NK-92 treated with Interleukin-12 subunit alpha and Interleukin-12 subunit beta, amount 100 ng/mL, for 24 hours (cell line): ENCODE data around the gene MRLN.

Experiments used
- DNase-seq: peaks from one replicate; lab custom pipeline; 2025; lab: John Stamatoyannopoulos, UW

MRLN gene

DNA sequence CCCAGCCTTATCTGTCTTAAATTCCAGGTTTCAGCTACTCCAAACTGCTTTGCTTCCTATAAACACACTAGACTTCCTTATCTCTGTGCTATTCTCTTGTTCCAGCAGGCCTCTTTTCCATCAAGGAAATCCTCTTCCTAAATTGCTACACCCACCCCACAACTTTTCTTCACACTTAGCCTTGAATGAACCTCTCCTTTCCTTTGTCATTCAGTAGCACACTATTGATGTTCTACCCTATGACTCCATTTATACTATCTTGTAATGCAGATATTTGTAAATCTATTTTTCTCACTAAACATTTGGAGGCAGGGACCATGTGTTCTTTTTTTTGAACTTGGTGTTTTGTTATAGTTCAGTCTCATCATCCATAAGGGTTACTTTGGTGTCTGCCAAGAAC, 47.3 kb downstream of the MRLN start:
- no peak for DNase-seq

DNA sequence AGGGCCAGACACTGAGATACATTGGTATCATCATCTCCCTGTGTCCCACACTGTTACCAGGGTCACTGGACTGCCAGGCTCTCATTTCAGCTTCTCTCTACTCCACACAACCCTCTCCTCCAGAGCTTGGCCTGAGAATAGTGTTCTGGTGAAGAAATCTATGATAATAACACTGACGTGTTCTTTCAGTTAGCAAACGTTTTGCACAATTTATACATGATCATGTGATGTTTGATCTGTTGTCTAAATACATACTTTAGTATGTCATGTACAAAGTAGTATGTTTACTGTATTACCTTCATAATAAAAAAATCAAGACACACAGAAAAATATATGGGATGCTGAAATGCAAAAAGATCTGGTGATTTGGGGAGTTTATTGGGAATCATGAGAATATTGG, 48.6 kb downstream of the MRLN start:
- DNase-seq: no peak

DNA sequence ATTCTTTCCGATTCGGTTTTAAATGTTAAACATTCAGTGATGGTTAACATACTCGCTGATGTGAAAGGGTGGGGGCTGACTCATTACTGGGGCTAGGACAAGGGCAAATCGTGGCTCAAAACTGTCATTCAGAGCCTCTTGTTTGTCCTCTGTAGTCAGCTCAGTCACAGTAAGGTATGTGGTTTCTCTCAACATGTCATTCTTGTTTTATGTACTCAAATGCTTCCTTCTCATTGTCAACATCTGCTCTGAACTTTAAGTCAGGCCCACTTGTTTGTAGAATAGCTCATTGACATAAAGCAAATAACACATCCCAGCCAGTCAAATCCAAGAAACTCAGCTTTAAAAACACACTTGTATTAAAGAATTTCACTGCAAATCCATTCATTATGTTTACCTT, 50.9 kb downstream of the MRLN start:
- no peak for DNase-seq

DNA sequence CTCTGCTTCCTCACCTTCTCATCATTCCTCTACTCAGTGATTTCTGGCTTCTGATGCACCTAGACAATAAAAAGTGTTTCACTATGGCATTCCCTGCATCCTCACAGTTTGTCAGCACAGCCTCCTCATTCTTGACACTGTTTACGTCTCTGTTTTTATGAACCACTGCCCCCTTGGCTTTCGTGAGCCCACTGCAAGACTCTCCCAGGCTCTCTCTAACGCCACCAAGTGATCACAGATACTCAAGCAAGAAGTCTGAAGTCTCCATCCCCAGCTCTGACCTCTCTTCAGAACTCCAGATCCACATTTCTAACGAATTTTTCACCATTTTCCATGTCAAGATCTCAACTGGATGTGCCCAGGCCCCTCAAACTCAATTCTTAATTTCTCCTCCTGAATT, 52.5 kb downstream of the MRLN start:
- DNase-seq: no peak

DNA sequence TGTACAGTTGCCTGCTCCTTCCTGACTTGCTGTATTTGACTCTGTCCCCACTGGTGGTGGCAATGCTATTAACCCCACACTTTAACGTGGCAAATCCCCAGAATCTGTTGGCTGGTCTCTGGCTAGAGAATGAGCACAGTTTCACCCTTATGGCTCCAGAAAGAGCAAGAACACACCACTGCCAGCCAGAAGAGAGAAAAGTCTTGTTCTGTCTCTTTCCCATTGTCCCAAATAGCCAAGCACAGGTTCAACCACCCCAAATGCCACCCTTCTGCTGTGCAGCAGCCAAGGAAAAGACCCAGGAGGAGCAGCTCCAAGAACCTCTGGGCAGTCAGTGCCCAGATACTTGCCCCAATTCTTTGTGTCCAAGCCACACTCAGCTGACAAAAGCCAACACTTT, 54.9 kb downstream of the MRLN start:
- no peak for DNase-seq

DNA sequence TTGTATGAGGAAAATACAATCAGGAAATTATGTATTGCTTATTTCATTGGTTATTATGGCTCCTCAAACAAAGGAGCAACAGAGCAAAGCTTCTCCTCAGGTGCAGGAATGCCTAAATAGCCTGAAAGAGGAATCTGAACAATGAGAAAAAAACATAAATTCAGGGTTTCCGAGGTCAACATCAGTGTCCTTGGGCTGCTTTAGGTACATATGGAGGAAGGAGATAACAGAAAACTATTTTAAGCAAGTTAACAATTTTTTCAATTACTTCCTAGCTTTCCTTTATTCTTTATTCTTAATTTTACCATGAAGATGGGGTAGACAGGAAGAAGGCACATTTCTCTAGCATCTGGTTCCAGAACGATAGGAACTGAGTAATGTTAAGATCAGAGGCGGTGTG, 57.6 kb downstream of the MRLN start:
- DNase-seq: no peak

DNA sequence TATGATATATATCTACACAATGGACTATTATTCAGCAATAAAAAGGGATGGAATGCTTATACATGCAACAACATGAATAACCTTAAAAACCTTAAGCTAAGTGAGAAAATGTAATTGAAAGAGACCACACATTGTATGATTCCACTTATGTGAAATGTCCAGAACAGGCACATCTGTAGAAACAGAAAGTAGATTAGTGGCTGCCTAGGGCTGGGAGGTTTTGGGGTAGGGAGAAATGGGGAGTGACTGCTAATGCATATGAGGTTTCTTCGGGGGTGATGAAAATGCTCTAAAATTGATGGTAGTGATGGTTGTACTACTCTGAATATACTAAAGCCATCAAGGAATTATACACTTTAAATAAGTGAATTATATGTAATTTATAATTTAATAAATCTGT, 58.3 kb downstream of the MRLN start:
- no peak for DNase-seq

DNA sequence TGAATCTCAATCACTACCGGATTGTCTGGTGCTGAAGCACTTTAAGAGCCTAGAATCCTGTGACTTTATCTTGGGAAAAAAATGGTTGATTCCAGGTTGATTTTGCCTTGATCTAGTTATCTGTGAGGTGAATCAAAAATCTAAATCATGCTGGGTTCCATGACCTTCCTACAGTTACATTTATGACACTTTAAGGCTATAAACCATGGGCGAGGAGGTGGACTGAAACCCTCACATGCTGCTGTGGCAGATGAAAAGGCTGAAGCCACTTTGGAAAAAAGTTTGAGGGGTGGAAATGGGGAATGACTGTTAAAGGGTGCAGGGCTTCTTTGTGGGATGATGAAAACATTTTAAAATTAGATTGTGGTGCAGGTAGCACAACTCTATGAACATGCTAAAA, 61.1 kb downstream of the MRLN start:
- no peak for DNase-seq

DNA sequence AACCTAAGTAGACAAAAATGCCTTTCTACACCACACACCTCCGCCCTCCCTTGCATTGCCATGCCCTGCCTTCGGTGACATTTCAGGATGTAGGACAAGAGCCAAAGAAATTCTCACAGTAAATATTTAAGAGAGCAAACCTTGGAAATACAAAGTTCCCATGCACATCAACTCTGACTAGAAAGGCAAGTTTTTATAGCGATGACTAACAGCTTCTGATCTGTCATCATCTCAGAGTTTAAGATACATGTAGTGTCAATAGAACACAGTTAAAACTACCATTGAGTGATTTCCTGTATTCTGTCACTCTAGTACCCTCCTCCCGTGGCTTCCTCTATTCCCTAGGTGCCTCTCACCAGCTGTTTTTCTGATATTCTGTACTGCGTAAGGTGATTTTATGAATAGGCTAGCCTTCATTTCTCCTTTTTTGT, 64.3 kb downstream of the MRLN start:
- DNase-seq: no peak

DNA sequence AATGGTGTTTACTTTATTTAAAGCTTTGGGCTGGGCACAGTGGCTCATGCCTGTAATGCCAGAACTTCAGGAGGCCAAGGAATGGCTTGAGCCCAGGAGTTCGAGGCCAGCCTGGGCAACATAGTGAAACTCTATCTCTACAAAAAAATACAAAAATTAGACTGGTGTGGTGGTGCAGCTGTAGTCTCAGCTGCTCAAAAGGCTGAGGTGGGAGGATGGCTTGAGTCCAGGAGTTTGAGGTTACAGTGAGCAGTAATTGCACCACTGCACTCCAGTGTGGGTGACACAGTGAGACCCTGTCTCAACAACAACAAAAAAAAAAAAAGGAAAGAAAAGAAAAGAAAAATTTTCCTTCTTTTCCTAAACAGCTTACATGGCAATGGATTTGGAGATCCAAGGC, 65.6 kb downstream of the MRLN start:
- no peak for DNase-seq
